Measurements from ENCODE around the gene LIN7C.

The LIN7C gene, protein sequence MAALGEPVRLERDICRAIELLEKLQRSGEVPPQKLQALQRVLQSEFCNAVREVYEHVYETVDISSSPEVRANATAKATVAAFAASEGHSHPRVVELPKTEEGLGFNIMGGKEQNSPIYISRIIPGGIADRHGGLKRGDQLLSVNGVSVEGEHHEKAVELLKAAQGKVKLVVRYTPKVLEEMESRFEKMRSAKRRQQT

GRCh38 chr11:27506200-27507182, at the start of gene LIN7C:
LIN7C (minus strand) TSS chr11:27506769; CDS start chr11:27506752, 17 bp downstream.
- peak within 1 kb of the TSS; percentile 80 to 98 (median 90) for H3K4me2 ChIP-seq
- peaks cover 16 to 66% (median 22%) of the 10 kb centered on the region in 10 experiments for H3K4me1 ChIP-seq
- peak within 1 kb of the TSS; percentile 75 to 95 (median 90) for H3K27ac ChIP-seq
- peaks cover 4 to 39% (median 19%) of the 10 kb centered on the region in 11 experiments; a peak in 15 of 22 replicates for H4K20me1 ChIP-seq
- H3K36me3 ChIP-seq, result peaks cover 6 to 30% (median 17%) of the 10 kb centered on the region in 11 experiments; a peak in 19 of 22 replicates
- H3K9me3 ChIP-seq (replicated peaks in 1 of 11), result no peaks in the 10 kb centered on the region
- H3K9ac ChIP-seq, result peak within 1 kb of the TSS; percentile 81 to 95 (median 90)
- H3K4me3 ChIP-seq, result peak within 1 kb of the TSS; percentile 72 to 93 (median 83)
- TF ChIP-seq Cebpa-rat (IDR thresholded peaks at IDR 0.05), result no peak
- no peaks in the 10 kb centered on the region for H3K27me3 ChIP-seq

- Histone ChIP-seq H3K4me3 (no peak overlapping the region), H3K27me3 (no peaks in the 10 kb centered on the region), H4K20me1 (no peaks in the 10 kb centered on the region), H3K9me3 (replicated peaks in 1 of 11) (no peaks in the 10 kb centered on the region), H3K4me1 (no peaks in the 10 kb centered on the region; a peak in 1 of 20 replicates), H3K27ac (no peak overlapping the region), H3K36me3 (no peaks in the 10 kb centered on the region), H3K9ac (no peak overlapping the region), H3K4me2 (no peak overlapping the region)
- TF ChIP-seq Cebpa-rat (IDR thresholded peaks at IDR 0.05), result no peak
Measured at GRCh38 chr11:27555264-27555663, 48.7 kb upstream of the LIN7C start.

DNA sequence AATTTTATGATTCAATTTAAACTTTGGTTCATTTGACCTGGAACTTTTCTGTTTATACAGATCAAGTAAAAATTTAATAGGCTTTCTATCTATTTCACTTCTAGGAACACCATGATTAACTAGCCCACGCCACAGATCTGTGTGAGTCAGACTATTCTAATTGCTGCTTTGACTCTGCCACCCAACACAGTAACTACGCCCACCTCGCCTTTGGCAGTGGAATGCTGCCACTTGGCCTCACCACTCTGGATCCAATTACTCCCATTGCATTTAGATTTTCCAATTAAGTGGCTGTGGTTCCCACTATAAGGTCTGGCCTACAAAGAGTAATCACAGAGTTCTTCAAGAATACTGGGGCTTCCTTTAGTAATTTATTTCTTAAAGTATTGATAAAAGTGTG, 46.6 kb upstream of the LIN7C start:
- Histone ChIP-seq H3K4me1 (no peaks in the 10 kb centered on the region), H3K27ac (no peak overlapping the region), H3K4me3 (no peak overlapping the region), H3K9me3 (replicated peaks in 1 of 11) (no peaks in the 10 kb centered on the region), H3K9ac (no peak overlapping the region), H3K4me2 (no peak overlapping the region), H4K20me1 (no peaks in the 10 kb centered on the region), H3K36me3 (no peaks in the 10 kb centered on the region), H3K27me3 (no peaks in the 10 kb centered on the region)
- TF ChIP-seq Cebpa-rat (IDR thresholded peaks at IDR 0.05), result no peak

GRCh38 chr11:27552341-27552740, 45.8 kb upstream of the LIN7C start:
- no peaks in the 10 kb centered on the region for H3K36me3 ChIP-seq
- H4K20me1 ChIP-seq, result no peaks in the 10 kb centered on the region
- H3K4me2 ChIP-seq, result no peak overlapping the region
- no peak overlapping the region for H3K9ac ChIP-seq
- no peaks in the 10 kb centered on the region for H3K9me3 ChIP-seq (replicated peaks in 1 of 11)
- no peaks in the 10 kb centered on the region for H3K27me3 ChIP-seq
- TF ChIP-seq Cebpa-rat (IDR thresholded peaks at IDR 0.05), result no peak
- no peaks in the 10 kb centered on the region for H3K4me1 ChIP-seq
- no peak overlapping the region for H3K27ac ChIP-seq
- H3K4me3 ChIP-seq, result no peak overlapping the region

DNA sequence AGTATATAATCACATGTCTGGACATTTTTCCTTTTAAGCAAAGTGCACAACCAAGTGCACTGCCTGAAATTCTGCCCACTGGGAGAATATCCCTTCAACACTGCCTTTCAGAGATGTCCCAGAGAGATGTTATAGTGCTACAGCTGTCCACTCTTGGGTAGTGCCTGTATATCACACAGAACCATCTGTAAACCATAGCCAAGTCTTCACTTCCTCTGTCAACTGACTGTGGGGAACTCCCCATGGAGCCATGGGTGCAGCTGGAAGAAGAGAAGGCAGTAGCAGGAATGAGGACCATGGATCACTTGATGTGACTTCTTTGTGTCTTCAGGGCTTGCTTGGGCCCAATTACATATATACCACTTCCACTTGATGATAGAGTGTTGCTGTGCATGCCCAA, 44.6 kb upstream of the LIN7C start:
- no peaks in the 10 kb centered on the region for H3K36me3 ChIP-seq
- no peaks in the 10 kb centered on the region for H3K9me3 ChIP-seq (replicated peaks in 1 of 11)
- no peak overlapping the region for H3K27ac ChIP-seq
- H3K4me2 ChIP-seq, result no peak overlapping the region
- no peak for TF ChIP-seq Cebpa-rat (IDR thresholded peaks at IDR 0.05)
- H3K27me3 ChIP-seq, result no peaks in the 10 kb centered on the region
- H3K4me1 ChIP-seq, result peaks cover 0 to 1% (median under 1%) of the 10 kb centered on the region in 10 experiments; a peak in 7 of 20 replicates
- H3K9ac ChIP-seq, result no peak overlapping the region
- H3K4me3 ChIP-seq, result no peak overlapping the region
- no peaks in the 10 kb centered on the region for H4K20me1 ChIP-seq

GRCh38 chr11:27545946-27546345, 39.4 kb upstream of the LIN7C start:
- H3K27ac ChIP-seq, result no peak overlapping the region
- H3K4me1 ChIP-seq, result peaks cover 0 to 17% (median 5%) of the 10 kb centered on the region in 10 experiments; a peak in 14 of 20 replicates
- no peaks in the 10 kb centered on the region for H4K20me1 ChIP-seq
- peaks cover 0 to 11% (median 0%) of the 10 kb centered on the region in 11 experiments; a peak in 3 of 22 replicates for H3K9me3 ChIP-seq (replicated peaks in 1 of 11)
- H3K4me2 ChIP-seq, result peak overlapping the region in 5 of 11 experiments; percentile 20 to 28 (median 26); a peak in 5 of 22 replicates
- H3K9ac ChIP-seq, result no peak overlapping the region
- H3K36me3 ChIP-seq, result peaks cover 0 to 4% (median 0%) of the 10 kb centered on the region in 11 experiments; a peak in 1 of 22 replicates
- no peak for TF ChIP-seq Cebpa-rat (IDR thresholded peaks at IDR 0.05)
- no peaks in the 10 kb centered on the region for H3K27me3 ChIP-seq
- no peak overlapping the region for H3K4me3 ChIP-seq

DNA sequence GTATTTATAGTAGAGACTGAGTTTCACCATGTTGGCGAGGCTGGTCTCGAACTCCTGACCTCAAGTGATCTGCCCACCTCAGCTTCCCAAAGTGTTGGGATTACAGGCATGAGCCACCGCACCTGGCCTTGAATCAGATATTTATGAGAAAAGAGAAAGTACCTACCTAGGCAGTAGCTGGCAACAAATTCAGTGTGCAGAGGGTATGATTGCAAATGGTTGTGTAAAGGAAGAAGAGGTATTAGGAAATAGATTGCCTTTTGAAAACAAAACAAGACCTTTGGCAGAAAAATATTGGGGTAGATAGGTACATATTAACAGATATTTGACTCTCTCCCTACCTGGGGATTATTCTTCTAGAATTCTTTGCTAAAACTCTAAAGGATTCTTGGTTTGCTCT, 38.5 kb upstream of the LIN7C start:
- H3K9ac ChIP-seq, result no peak overlapping the region
- H3K36me3 ChIP-seq, result peaks cover 0 to 4% (median 0%) of the 10 kb centered on the region in 11 experiments; a peak in 1 of 22 replicates
- no peak overlapping the region for H3K4me3 ChIP-seq
- H3K4me1 ChIP-seq, result peaks cover 0 to 23% (median 6%) of the 10 kb centered on the region in 10 experiments; a peak in 15 of 20 replicates
- no peaks in the 10 kb centered on the region for H4K20me1 ChIP-seq
- H3K4me2 ChIP-seq, result no peak overlapping the region
- H3K27me3 ChIP-seq, result no peaks in the 10 kb centered on the region
- H3K9me3 ChIP-seq (replicated peaks in 1 of 11), result peaks cover 0 to 11% (median 0%) of the 10 kb centered on the region in 11 experiments; a peak in 3 of 22 replicates
- no peak for TF ChIP-seq Cebpa-rat (IDR thresholded peaks at IDR 0.05)
- H3K27ac ChIP-seq, result no peak overlapping the region

DNA sequence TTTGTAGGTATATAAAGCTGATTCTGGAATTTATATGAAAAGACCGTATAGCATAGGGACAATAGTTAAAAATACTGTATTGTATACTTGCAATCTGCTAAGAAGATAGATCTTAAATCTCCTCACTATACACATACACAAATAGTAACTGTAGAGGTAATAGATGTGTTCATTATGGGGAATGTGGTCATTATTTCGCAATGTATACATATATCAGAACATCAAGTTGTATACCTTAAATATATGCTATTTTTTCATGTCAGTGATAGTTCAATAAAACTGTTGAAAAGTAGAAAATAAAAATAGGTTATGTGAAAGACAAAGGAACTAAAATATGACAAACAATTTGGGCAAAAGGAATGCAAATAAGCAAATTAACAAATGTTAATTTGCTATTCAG, 35.2 kb upstream of the LIN7C start:
- Histone ChIP-seq H3K4me1 (peaks cover 0 to 31% (median 6%) of the 10 kb centered on the region in 10 experiments; a peak in 15 of 20 replicates), H3K9ac (no peak overlapping the region), H3K9me3 (replicated peaks in 1 of 11) (peaks cover 0 to 11% (median 0%) of the 10 kb centered on the region in 11 experiments; a peak in 3 of 22 replicates), H3K4me2 (no peak overlapping the region), H3K36me3 (peaks cover 0 to 4% (median 0%) of the 10 kb centered on the region in 11 experiments; a peak in 1 of 22 replicates), H3K4me3 (no peak overlapping the region), H3K27ac (no peak overlapping the region), H4K20me1 (no peaks in the 10 kb centered on the region), H3K27me3 (no peaks in the 10 kb centered on the region)
- TF ChIP-seq Cebpa-rat (IDR thresholded peaks at IDR 0.05), result no peak; a peak in 1 of 22 replicates

DNA sequence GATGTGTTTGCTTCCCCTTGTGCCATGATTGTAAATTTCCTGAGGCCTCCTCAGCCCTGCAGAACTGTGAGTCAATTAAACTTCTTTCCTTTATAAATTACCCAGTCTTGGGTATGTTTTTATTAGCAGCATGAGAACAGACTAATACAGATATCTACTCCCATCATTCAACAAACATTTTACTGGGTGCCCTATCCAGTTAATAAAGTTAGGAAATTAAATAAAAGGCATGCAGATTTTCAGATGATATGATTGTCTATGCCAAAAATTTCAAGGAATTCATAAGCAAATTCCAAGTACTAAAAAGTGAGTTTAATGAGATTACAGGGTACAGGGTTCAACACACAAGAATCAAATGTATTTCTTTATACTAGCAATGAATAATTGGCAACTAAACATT, 33.5 kb upstream of the LIN7C start:
- no peak overlapping the region for H3K27ac ChIP-seq
- no peaks in the 10 kb centered on the region for H3K27me3 ChIP-seq
- H3K4me2 ChIP-seq, result peak overlapping the region in 2 of 11 experiments; percentile 31 to 42; a peak in 3 of 22 replicates
- H4K20me1 ChIP-seq, result no peaks in the 10 kb centered on the region
- H3K9me3 ChIP-seq (replicated peaks in 1 of 11), result peaks cover 0 to 11% (median 0%) of the 10 kb centered on the region in 11 experiments; a peak in 3 of 22 replicates
- peaks cover 0 to 22% (median 0%) of the 10 kb centered on the region in 10 experiments; a peak in 4 of 20 replicates for H3K4me1 ChIP-seq
- peaks cover 0 to 4% (median 0%) of the 10 kb centered on the region in 11 experiments; a peak in 1 of 22 replicates for H3K36me3 ChIP-seq
- TF ChIP-seq Cebpa-rat (IDR thresholded peaks at IDR 0.05), result no peak
- H3K9ac ChIP-seq, result no peak overlapping the region
- no peak overlapping the region for H3K4me3 ChIP-seq

Measured in BLaER1 treated with 17β-estradiol and CSF1 and Interleukin-3, amounts not matched to agents 10 nM and 100 nM (cell line).